NCI-H460 (cell line): Measurements from ENCODE around the gene MPIG6B. TPM values are rescaled to one million over a fixed set of nuclear protein-coding genes. Genes with fewer than 3 reads are reported as not detected.
A peak's percentile ranks its signal among the peaks of the same experiment; 100 is the strongest.

Experiments
- DNase-seq: peaks from one replicate; pipeline ENCODE4 v3.0.0-alpha.2; 2016; ENCODE audit warnings: low read depth; ENCODE audit errors: extremely low read depth
- total RNA-seq: library from RNA; depleted of rRNA; stranded (reverse); fragments of >200 nt; shearing (Covaris generic); gene quantifications from 2 replicates; pipeline ENCODE4 v1.2.3, GENCODE V29; 2014

MPIG6B gene
- total RNA-seq, 1 experiment from 2014 or later = not detected

DNA sequence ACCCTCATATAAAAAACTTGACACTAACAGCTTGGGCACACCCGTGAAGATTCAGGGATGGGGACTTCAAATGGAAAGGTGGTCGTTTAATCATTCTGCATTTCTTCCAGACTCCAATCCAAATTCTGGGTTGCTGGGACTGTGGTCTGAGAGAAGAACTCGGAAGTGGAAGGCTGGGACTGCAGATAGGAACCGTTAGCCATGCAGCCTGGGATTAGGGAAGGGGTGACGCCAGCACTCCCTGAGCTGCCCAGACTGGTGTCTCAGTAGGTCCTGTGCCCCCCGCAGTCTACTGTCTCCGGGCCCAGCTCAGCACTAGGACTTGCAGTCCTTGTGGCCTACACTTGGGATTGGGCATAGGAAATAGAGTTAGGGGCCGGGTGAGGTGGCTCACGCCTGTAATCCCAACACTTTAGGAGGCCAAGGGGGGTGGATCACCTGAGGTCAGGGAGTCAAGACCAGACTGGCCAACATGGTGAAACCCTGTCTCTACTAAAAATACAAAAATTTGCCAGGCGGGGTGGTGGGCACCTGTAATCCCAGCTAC, 13.7 kb downstream of the MPIG6B start:
- DNase-seq = no peak

DNA sequence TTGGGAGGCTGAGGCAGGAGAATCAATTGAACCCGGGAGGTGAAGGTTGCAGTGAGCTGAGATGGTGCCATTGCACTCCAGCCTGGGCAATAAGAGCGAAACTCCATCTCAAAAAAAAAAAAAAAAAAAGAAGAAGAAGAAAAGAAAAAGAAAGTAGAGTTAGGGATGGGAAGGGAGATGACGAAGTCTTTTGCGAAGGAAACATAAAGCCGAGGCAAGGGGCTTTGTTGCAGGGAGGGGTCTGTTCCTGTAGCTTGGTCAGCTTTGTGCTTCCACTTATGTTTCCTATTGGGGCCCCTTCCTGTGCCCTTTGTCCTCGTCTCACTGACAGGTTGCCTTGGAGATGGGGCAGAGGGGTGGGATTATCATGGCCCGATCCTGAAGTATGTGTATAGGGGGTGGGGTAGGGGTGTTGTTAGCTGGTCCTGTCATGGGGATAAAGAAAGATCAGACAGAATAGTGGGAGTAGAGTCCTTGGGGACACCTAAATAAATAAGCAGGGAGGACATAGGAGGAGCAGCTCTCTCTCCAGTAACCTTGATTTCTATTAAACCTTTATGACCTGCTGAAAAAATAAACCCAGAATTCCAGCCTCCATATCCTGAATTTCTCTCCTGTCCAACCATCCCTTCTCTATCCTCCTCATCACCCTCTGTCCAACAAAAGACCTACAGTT, 14.3 kb downstream of the MPIG6B start:
- no peak for DNase-seq

DNA sequence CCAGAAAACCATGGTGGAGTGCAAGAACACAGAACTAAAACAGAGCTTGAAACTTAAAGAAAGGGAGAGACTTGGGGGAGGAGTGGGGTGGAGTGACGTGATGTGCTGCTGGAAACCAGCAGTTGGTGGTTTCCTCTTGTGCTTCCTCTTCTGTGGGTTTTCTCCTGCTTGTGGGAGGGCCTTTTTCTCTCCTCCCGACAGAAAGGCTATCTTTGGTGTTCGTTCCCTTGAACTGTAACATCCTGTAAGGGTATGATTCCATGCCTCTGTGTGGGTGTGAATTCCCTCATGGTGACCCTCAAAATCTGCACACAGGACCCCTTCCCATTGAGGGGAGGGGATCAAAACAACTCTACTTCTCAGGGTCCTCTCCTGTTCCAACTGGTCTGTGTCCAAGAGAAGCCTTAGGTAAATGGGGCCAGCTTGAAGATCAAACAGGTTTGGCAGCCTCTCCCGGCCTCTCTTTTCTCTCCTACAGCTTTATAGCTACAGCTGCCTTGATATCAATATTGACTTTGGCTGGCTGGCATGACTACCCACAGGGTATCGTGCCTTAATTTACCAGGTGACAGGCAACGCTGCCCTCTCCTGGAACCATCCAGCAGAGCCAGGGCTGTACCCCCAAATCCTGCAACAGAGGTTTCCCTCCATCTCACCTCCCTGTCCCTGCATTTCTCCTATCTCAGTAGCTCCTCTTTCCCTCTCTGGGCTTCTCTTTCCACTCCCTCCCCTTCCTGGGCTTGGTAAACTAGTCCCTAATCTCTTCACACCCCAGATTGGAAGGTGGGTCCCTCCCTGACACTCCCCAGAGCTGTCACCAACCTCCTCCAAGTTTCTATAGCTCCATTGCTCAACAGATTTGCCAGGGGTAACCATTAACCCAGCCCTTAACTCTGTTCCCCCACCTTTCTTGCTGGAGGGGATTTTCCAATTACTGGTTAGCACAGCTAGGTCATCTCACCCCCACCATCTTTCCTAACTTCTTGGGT, 15.1 kb downstream of the MPIG6B start:
- DNase-seq = no peak

DNA sequence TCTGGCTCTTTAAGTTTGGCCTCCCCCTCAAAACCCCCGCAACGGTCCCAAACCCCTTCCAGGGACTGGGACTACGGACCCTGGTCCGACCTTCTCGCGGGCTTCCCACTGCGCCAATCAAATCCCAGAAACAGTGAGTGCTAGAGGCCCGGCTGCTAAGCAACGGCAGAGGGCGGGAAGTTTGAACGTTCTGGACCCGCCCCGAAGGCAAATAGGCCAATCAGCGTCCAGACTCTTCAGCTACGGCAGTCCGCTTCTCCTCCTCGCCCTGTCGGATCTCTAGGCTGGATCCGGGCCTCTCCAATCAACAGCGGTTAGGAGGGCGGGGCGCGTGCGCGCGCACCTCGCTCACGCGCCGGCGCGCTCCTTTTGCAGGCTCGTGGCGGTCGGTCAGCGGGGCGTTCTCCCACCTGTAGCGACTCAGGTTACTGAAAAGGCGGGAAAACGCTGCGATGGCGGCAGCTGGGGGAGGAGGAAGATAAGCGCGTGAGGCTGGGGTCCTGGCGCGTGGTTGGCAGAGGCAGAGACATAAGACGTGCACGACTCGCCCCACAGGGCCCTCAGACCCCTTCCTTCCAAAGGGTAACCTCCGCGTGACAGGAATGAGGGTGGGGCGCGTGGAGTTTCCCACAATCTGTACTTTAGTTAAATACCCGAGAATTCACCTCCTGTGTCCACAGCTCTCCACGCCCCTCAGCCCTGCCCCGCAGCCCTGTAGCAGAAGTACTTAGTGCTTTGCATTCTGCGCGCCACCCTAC, 16.6 kb downstream of the MPIG6B start, which contains the start of gene MSH5:
MSH5 (plus strand) TSS at position 367 of the 758 bp plus-strand sequence. CDS start 462 bp downstream, outside the sequence.
- peak; percentile 97 for DNase-seq

DNA sequence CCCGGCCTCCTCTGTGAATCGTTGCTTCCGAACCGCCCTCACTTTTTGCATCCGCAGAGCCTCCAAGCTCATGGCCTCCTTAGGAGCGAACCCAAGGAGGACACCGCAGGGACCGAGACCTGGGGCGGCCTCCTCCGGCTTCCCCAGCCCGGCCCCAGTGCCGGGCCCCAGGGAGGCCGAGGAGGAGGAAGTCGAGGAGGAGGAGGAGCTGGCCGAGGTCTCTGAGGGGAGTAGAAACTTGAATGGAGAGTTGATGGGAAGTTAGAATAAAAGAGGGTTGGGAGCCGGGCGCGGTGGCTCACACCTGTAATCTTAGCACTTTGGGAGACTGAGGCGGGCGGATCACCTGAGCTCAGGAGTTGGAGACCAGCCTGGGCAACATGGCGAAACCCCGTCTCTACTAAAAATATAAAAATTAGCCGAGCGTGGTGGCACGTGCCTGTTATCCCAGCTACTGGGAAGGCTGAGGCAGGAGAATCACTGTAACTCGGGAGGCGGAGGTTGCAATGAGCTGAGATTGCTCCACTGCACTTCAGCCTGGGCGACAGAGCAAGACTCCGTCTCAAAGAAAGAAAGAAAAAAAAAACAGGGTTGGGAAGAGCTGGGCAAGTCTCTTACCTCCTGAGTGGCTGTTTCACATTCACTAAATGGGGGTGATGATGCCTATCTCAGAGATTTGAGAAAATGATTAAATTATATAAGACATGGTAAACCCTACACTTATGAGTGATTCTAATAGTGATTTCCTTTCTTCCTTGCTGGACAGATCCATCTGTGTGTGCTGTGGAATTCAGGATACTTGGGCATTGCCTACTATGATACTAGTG, 17.4 kb downstream of the MPIG6B start:
- DNase-seq = no peak

DNA sequence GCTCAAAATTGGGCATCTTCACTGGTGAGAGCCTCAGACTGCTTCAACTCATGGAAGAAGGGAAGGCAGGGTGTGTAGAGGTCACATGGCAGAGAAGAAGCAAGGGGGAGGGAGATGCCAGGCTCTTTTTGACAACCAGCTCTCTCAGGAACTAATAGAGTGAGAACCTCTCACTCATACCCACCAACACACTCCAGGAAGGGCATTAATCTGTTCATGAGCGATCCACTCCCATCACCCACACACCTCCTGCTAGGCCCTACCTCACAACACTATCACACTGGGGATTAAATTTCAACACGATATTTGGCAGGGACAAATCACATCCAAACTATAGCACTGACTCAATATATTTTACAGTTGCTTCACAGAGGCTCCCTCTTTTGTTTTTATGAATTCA, 18.6 kb downstream of the MPIG6B start:
- no peak for DNase-seq

DNA sequence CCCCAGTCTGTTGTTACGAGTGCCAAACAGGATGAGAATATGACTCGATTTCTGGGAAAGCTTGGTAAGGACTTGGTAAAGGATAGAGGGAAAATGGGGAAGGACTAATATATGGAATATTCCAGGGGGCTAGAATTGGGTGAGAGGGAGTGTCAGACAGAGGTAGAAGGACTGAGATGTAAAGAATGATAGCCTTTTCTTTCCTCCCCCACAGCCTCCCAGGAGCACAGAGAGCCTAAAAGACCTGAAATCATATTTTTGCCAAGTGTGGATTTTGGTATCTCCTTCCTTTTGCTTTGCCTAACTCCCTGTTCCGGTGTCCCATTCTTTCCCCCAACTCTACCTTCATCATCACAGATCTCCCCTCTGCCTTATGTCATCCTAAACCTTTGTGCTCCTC, 19.7 kb downstream of the MPIG6B start:
- DNase-seq = no peak

DNA sequence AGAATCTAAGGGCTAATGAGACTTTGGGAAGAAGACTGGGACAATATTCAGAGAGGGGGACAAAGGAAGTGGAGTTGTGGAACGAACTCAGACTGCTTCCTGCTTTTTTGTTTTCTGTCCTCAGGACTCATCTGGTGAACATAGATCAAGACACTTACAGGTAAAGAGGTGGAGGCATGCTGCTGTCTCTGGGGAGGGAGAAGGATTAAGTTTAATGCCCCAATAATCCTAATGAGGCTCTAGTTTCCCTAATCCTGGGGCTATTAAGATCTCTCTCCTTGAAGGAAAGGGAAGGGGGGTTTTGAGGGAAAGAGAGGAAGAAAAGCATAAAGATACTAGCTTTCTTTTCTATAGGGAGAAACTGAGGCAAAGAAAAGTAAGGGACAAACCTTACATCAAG, 21.2 kb downstream of the MPIG6B start:
- DNase-seq = no peak

DNA sequence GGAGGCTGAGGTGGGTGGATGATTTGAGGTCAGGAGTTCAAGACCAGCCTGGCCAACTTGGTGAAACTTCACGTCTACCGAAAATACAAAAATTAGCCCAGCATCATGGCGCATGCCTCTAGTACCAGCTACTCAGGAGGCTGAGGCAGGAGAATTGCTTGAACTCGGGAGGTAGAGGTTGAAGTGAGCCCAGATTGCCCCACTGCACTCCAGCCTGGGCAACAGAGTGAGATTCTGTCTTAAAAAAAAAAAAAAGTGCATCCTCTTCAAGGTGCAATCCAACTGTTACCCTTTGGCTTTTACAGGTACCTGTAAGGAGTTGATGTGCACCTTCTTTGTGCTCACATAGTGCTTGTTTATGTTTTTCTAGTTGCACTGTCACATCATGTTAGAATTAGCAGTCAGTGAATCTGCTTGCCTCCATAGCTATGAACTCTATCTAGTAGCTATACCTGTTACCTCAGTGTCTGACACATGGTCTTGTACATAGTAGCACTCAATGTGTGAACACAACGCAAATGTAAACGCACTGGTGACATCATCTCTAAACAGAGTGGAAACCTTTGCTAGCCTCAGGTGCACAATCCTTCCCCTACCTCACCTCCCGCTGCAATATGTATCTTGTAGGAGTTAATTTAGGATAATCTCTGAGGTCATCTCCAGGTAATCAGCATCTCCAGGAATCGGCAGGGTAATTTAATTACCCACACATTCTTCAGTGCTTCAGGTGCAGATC, 26.3 kb downstream of the MPIG6B start:
- no peak for DNase-seq

DNA sequence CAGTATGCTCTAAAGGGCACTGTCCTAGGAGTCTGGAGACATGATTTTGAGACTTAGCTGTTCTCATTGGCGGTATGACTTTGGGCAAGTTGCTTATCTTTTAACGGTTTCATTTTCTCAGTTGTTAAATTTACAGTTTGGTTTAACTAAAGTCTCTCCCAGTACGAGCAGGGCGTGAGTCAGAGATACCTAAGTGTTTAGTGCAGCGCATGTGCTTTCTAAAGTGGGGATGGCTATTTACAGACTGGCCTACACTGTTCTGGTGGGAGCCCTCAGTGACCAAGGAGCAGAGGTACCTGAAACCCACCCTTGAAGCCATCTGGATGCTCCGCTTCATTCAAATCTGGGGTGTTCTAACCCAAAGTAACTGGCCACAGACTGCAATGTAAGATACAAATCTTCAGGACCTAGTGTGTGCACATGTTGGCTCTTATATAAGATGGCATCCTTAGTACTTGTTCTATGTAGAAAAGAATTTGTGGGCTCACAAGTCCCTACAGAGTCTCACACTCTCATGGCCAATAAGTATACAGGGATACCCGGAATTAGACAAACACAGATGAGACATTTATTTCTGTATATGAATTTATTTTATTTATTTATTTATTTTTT, 27.3 kb downstream of the MPIG6B start:
- DNase-seq = no peak

DNA sequence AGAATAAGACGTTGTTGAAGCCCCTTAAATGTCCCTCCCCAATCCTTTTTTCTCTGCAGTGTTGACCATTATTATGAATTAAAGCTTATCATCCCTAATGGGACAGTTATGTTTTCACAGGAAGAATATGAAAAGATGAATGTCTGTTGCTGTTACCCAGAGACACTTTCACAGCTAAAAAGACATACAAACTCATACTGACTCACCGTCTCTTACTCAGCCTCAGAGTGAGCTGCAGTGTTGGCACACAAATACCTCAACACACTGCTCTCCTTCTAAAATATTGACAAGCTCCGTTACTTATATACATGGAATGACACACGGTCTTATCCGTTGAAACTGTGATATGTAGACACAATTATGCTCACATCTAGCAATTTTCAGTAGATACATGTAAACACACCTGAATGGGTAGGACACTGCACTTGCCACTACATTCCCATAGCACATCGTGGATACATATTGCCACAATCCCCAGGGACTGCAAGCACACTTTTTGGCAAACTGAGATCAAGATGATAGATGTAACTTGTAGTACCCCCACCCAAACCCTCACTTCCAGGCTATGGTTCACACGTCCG, 29.7 kb downstream of the MPIG6B start:
- DNase-seq = no peak

DNA sequence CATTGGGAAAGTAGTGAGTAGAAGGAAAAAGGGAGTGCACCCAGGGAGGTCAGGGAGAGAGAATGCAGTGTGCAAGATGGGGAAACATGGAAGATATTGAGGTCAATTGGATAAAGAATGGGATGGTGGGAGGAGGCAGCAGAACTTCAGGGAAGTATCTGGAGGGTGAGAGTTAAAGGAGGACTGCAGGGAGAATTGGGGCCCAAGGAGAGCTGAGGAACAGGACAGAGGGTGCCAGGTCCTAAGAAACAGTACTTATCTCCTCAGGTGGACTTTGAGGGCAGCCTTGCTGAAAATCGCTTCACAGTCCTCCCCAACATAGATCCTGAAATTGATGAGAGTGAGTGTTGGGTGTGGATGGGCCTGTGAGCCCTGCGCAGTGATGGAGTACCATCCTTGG, 35.1 kb downstream of the MPIG6B start:
- no peak for DNase-seq

DNA sequence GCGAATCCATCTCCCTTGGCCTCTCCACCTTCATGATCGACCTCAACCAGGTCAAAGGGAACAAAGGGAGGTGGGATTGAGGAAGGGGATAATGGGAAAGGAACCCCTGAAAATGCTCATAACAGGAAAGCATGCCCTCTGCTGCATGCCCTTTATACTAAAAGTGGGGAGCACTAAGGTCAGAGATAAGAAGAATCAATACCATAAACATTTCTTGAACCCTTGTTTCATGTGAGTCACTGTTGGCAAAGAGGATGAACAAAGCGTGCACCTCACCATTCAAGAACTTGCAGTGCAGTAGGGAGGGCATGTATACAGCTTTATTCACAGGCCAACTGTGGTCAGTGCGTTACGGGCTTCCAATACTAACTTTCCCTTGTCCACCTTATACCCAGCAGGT, 37.6 kb downstream of the MPIG6B start:
- DNase-seq = no peak

DNA sequence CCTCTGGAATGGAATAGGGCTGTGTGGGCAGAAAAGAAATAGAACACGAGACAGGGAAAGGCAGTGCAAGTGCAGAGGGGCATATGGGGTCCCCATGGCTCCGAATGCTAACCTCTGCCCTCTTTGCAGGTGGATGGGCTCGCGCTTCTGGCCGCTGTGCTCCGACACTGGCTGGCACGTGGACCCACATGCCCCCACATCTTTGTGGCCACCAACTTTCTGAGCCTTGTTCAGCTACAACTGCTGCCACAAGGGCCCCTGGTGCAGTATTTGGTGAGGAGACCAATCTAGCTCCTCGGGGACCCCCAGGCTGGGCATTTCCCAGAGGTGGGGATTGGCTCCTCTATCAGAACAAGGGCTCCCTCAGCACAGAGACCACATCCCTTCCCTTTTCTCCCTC, 38.2 kb downstream of the MPIG6B start:
- no peak for DNase-seq

DNA sequence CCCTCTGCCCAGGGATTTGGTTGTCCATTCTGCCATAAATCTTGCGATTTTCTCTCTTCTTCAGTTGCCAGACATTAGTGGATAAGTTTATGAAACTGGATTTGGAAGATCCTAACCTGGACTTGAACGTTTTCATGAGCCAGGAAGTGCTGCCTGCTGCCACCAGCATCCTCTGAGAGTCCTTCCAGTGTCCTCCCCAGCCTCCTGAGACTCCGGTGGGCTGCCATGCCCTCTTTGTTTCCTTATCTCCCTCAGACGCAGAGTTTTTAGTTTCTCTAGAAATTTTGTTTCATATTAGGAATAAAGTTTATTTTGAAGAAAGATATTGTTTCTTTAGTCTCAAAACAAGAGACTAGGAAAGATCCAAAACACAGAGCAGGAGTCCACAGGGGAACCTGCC, 39.2 kb downstream of the MPIG6B start, which contains the start of gene SAPCD1:
SAPCD1 (plus strand) TSS at position 301 of the 400 bp plus-strand sequence. CDS start 399 bp downstream, outside the sequence.
- DNase-seq = no peak

DNA sequence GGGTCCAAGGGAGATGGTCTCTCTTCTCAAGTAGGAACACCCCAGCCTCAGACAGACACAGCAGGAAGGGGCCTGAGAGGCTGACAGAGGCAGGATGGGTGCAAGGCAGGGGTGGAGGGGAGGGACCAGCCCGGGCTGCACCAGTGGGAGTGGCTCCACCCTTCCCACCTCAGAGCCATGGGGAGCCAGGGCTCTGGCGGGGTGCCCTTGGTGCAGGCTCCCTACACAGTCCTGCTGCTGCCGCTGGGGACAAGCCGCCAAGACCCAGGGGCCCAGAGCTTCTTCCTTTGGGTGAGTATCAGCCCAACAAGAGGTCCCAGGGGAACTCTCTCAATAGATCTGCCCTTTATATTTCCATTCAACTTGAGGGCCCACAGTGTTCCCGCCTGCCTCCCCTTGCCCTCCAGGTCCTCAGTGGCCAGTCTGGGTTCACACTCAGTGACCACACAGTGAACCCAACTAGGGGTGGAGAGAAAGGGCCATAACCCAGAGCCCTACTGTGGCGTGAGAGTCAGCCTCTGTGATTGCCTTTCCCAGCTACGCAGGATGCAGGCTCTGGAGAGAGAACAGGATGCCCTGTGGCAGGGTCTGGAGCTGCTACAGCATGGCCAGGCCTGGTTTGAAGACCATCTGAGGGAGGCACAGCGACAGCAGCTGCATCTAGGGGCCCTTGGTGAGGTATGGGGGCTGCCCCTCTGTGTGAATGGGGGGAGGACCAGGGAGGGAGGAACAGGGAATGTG, 39.9 kb downstream of the MPIG6B start:
- no peak for DNase-seq

DNA sequence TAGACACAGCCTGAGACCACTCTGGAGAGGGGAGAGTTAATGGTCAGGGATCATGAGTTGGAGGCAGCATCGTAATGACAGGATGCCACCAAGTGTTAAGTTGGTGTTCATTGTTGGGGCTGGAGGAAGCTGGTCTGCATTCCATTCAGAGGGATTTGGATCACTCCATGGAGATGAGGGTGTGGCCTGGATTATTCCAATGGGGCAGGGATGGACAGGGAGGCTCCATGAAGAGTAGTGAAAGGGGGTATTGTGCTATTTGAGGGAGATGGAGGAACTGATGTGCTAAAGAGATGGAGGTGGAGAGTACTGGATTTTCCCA, 40.4 kb downstream of the MPIG6B start:
- no peak for DNase-seq

DNA sequence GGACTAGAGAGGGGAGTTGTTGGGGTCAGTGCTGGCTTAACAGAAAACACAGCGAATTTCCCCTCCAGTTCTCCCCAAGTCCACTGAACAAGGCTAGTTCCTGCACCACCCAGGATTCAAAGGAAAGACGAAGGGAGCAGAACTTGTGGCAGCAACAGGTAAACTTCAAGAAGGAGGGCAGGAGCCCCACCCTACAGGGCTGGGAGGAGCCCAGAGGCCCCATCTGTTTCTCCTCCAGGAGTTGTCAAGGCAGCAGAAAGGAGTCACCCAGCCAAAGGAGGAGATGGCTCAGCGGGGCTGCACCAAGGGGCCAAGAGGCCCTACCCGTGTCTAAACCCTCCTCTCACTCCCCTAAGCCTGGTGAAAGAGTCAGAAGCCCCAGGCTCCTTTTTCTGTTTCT, 41.0 kb downstream of the MPIG6B start:
- DNase-seq = no peak
